Measurements from ENCODE around the gene PTPRCAP.
A peak's percentile ranks its signal among the peaks of the same experiment; 100 is the strongest.

PTPRCAP gene

DNA sequence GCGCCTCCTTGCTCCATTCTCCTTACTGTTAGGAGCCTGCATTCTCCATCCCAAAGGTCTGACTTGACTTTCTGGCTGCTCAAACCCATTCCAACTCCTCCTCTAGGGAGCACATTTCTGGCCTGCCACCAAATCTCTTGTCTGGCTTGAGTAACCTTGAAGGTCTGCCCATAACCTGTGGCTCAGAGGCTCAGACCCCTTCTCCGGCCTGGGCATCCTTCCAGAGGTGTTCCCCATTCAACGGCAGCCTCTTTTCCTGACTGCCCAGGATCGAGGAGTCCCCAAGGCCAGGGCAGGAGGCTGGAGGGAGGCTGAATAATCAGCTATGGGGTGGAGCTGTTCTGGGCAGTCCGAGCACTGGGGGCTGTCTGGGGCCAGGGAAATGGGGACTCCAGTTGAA, 43.5 kb downstream of the PTPRCAP start:
- H3K36me3 ChIP-seq = peaks cover 16 to 51% (median 31%) of the 10 kb centered on the region in 3 donors
- no peaks in the 10 kb centered on the region for H3K9me3 ChIP-seq
- no peak for DNase-seq
- H3K4me1 ChIP-seq = peaks cover 0 to 26% (median 19%) of the 10 kb centered on the region in 4 donors
- H3K27ac ChIP-seq = no peak overlapping the region
- TF ChIP-seq, protein P1, sequence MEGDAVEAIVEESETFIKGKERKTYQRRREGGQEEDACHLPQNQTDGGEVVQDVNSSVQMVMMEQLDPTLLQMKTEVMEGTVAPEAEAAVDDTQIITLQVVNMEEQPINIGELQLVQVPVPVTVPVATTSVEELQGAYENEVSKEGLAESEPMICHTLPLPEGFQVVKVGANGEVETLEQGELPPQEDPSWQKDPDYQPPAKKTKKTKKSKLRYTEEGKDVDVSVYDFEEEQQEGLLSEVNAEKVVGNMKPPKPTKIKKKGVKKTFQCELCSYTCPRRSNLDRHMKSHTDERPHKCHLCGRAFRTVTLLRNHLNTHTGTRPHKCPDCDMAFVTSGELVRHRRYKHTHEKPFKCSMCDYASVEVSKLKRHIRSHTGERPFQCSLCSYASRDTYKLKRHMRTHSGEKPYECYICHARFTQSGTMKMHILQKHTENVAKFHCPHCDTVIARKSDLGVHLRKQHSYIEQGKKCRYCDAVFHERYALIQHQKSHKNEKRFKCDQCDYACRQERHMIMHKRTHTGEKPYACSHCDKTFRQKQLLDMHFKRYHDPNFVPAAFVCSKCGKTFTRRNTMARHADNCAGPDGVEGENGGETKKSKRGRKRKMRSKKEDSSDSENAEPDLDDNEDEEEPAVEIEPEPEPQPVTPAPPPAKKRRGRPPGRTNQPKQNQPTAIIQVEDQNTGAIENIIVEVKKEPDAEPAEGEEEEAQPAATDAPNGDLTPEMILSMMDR (IDR thresholded peaks at IDR 0.05) = no peak
- no peak overlapping the region for H3K4me3 ChIP-seq
- intact Hi-C loops (cut with DNase I; ENCODE audit: low total_unique reads) = no loop called here
- no peaks in the 10 kb centered on the region for H3K27me3 ChIP-seq

DNA sequence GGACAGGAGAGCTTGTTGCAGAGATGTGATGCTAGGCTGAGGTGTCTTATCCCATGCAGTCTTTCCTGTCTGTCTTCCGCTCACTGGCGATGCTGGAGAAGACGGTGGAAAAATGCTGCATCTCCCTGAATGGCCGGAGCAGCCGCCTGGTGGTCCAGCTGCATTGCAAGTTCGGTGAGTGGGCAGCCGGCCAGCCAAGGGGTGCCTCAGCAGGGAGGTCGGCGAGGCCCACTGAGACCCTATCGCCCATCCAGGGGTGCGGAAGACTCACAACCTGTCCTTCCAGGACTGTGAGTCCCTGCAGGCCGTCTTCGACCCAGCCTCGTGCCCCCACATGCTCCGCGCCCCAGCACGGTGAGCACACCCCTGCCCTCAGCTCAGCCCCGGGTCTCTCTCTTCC, 44.0 kb downstream of the PTPRCAP start:
- no peak for DNase-seq
- H3K4me3 ChIP-seq = no peak overlapping the region
- H3K27ac ChIP-seq = no peak overlapping the region
- H3K27me3 ChIP-seq = no peaks in the 10 kb centered on the region
- peaks cover 11 to 45% (median 25%) of the 10 kb centered on the region in 3 donors for H3K36me3 ChIP-seq
- intact Hi-C loops (cut with DNase I; ENCODE audit: low total_unique reads) = no loop called here
- H3K9me3 ChIP-seq = no peaks in the 10 kb centered on the region
- TF ChIP-seq, protein P1 (IDR thresholded peaks at IDR 0.05) = no peak
- peaks cover 0 to 25% (median 18%) of the 10 kb centered on the region in 4 donors for H3K4me1 ChIP-seq

DNA sequence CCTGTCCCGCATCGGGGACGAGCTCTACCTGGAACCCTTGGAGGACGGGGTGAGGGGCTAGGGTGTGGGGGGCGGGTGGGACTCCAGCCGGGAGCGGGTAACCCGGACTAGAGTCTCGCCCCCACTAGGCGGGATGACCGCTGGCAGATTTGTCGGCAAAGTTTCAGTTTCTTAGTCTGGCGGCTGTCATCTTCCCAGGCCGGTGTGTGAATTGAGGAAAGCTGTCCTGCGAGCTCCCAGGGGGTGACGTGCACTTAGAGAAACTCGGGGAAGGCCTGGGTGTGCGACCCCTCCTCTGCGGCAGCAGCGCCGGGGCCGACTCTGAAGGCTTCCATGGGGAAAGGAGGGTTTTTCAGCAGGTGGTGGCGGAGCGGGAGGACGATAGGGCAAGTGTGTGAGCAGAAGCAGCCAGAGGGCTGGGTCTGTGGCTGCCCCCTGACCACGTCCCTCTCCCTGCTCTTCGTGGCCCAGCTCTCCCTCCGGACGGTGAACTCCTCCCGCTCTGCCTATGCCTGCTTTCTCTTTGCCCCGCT, 45.2 kb downstream of the PTPRCAP start:
- Histone ChIP-seq H3K4me1 (peaks cover 0 to 20% (median 18%) of the 10 kb centered on the region in 4 donors), H3K36me3 (peaks cover 0 to 34% (median 13%) of the 10 kb centered on the region in 3 donors), H3K27me3 (no peaks in the 10 kb centered on the region), H3K27ac (peak overlapping the region; percentile 78), H3K4me3 (peak overlapping the region; percentile 78 to 81), H3K9me3 (no peaks in the 10 kb centered on the region)
- TF ChIP-seq, protein P1 (IDR thresholded peaks at IDR 0.05) = no peak
- DNase-seq = no peak
- intact Hi-C loops (cut with DNase I; ENCODE audit: low total_unique reads) = no loop called here

DNA sequence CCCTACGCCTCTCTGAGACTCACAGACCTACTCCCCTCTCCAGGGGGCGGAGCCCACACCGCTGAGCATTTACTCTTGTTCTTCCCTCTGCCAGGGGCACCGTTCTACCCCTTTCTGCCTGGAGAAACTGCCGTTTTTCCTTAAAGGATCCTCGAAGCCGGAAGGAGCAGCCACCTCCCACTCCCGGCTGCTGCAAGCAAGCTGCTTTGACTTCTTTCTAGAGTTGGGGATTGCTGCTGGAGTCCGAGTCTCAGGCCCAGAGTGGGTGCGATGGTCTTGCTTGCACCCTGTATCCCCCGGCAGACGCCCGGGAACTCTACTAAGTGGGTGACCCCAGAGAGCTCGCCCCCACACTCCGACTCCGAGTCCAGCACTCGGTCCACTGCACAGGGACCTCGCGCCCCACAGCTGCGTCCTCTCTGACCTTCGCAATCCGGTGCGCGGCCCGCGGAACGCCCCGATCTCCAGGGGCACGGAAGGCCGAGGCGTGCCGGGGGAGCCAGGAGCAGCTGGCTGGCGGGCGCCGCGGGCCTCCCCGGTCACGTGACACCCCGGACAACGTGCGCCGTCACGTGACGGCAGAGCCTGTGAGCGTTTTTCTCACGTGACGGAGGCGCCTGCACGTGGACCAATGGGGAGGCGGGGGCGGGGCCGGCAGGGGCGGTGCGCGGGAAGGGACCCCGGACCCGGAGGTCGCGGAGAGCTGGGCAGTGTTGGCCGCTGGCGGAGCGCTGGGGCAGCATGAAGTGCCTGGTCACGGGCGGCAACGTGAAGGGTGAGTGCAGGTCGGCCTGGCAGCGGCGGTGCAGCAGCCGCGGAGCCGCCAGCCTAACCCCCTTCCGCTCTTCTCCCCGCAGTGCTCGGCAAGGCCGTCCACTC, 45.9 kb downstream of the PTPRCAP start, which contains the start of gene RAD9A:
RAD9A (plus strand) TSS at position 683 of the 879 bp plus-strand sequence; CDS start at position 742, 59 bp downstream.
- DNase-seq = peak; percentile 96
- Histone ChIP-seq H3K4me3 (peak within 1 kb of the TSS; percentile 78 to 81), H3K4me1 (peaks cover 0 to 20% (median 18%) of the 10 kb centered on the region in 4 donors), H3K9me3 (no peaks in the 10 kb centered on the region), H3K36me3 (peaks cover 0 to 27% (median 9%) of the 10 kb centered on the region in 3 donors), H3K27ac (peak within 1 kb of the TSS; percentile 78), H3K27me3 (no peaks in the 10 kb centered on the region)
- intact Hi-C loops (cut with DNase I; ENCODE audit: low total_unique reads) = no loop called here
- TF ChIP-seq, protein P1 (IDR thresholded peaks at IDR 0.05) = no peak

DNA sequence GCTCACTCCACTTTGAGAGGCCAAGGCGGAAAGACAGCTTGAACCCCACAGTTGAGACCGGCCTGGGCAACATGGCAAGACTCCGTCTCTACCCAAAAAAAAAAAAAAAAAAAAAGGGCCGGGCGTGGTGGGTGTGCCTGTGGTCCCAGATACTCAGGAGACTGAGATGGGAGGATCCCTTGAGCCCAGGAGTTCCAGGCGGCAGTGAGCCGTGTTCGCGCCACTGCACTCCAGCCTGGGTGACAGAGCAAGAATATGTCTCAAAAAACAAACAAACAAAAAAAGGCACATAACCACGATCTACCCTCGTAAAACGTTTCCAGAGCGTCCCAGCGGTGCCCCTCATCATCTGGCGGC, 46.6 kb downstream of the PTPRCAP start:
- Histone ChIP-seq H3K4me1 (peaks cover 0 to 20% (median 18%) of the 10 kb centered on the region in 4 donors), H3K9me3 (no peaks in the 10 kb centered on the region), H3K36me3 (peaks cover 0 to 22% (median 2%) of the 10 kb centered on the region in 3 donors), H3K27ac (peak overlapping the region; percentile 78), H3K4me3 (peak overlapping the region; percentile 78 to 81), H3K27me3 (no peaks in the 10 kb centered on the region)
- TF ChIP-seq, protein P1 (IDR thresholded peaks at IDR 0.05) = no peak
- intact Hi-C loops (cut with DNase I; ENCODE audit: low total_unique reads) = no loop called here
- DNase-seq = no peak

Measured in tibial artery (tissue), 4 donors.